ENCODE data around the gene SPARC. TPM values are rescaled to one million over a fixed set of nuclear protein-coding genes. Genes with fewer than 3 reads are reported as not detected.

The SPARC gene
- total RNA-seq, 1 donor from 2014 or later = 1,214 TPM

DNA sequence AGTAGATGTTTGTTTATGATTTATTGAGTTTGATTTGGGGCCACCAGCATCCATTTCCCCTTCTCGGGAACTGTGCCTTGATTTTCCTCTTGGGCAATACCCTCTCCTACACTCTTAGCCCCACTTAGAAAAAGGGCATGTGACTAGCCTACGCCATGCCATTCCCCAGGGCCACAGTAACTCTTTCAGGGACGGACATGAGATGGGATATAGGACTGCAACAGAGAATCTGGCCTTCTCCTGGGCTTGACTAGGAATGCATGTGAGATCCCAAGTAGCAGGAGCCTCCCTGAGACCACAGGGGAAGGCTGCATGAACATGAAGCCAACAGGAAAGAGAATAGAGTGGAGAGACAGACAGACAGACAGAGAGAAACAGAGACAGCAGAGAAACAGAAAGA, 30.7 kb upstream of the SPARC start:
- Mint-ChIP-seq H3K36me3 (ENCODE audit: low read depth, unreplicated experiment) (no peaks in the 10 kb centered on the region), H3K9me3 (ENCODE audit: unreplicated experiment) (no peaks in the 10 kb centered on the region), H3K27ac (ENCODE audit: unreplicated experiment) (no peak overlapping the region), H3K4me1 (ENCODE audit: unreplicated experiment) (no peaks in the 10 kb centered on the region), H3K4me3 (ENCODE audit: unreplicated experiment) (no peak overlapping the region), H3K27me3 (ENCODE audit: unreplicated experiment) (peaks cover 5% of the 10 kb centered on the region)
- TF ChIP-seq CTCF (IDR thresholded peaks at IDR 0.05; ENCODE audit: unreplicated experiment) = no peak
- no peak for DNase-seq (ENCODE audit: low spot score)

GRCh38 chr5:151709109-151709735, 22.5 kb upstream of the SPARC start:
- peaks cover 8% of the 10 kb centered on the region for H3K4me1 Mint-ChIP-seq (ENCODE audit: unreplicated experiment)
- H3K36me3 Mint-ChIP-seq (ENCODE audit: low read depth, unreplicated experiment) = no peaks in the 10 kb centered on the region
- H3K4me3 Mint-ChIP-seq (ENCODE audit: unreplicated experiment) = no peak overlapping the region
- no peak overlapping the region for H3K27ac Mint-ChIP-seq (ENCODE audit: unreplicated experiment)
- no peaks in the 10 kb centered on the region for H3K9me3 Mint-ChIP-seq (ENCODE audit: unreplicated experiment)
- H3K27me3 Mint-ChIP-seq (ENCODE audit: unreplicated experiment) = peaks cover 4% of the 10 kb centered on the region
- DNase-seq (ENCODE audit: low spot score) = no peak
- no peak for TF ChIP-seq CTCF (IDR thresholded peaks at IDR 0.05; ENCODE audit: unreplicated experiment)

- TF ChIP-seq CTCF (IDR thresholded peaks at IDR 0.05; ENCODE audit: unreplicated experiment) = no peak
- no peak overlapping the region for H3K27ac Mint-ChIP-seq (ENCODE audit: unreplicated experiment)
Observed at GRCh38 chr5:151708126-151708525, 21.4 kb upstream of the SPARC start.

DNA sequence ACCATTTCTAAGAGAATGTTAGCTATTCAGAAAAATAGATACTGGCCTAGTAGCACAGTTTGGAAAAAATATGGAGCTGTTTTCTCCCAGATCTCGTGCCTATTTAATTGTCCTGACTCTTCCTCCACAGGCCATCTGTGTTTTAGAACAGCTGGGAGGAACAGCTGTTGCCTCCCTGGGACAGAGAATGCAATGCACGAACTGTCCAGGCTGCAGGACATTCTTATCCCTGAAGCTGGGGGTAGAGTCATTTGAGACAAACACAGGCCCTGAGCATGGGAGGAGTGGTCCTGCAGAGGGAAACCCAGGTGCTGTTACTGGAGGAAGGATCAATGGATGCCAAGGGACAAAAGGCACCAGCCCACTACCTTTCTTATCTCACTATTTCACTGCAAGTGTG, 20.9 kb upstream of the SPARC start:
- no peak overlapping the region for H3K27ac Mint-ChIP-seq (ENCODE audit: unreplicated experiment)

More at GRCh38 chr5:151708126-151708525, 21.4 kb upstream of the SPARC start:
- peaks cover 8% of the 10 kb centered on the region for H3K4me1 Mint-ChIP-seq (ENCODE audit: unreplicated experiment)
- H3K27me3 Mint-ChIP-seq (ENCODE audit: unreplicated experiment) = peaks cover 4% of the 10 kb centered on the region
- no peak for DNase-seq (ENCODE audit: low spot score)
- H3K9me3 Mint-ChIP-seq (ENCODE audit: unreplicated experiment) = no peaks in the 10 kb centered on the region
- H3K4me3 Mint-ChIP-seq (ENCODE audit: unreplicated experiment) = no peak overlapping the region
- H3K36me3 Mint-ChIP-seq (ENCODE audit: low read depth, unreplicated experiment) = no peaks in the 10 kb centered on the region

More for the DNA sequence above, 20.9 kb upstream of the SPARC start:
- no peaks in the 10 kb centered on the region for H3K9me3 Mint-ChIP-seq (ENCODE audit: unreplicated experiment)
- H3K4me1 Mint-ChIP-seq (ENCODE audit: unreplicated experiment) = peaks cover 8% of the 10 kb centered on the region
- H3K27me3 Mint-ChIP-seq (ENCODE audit: unreplicated experiment) = peaks cover 4% of the 10 kb centered on the region
- H3K4me3 Mint-ChIP-seq (ENCODE audit: unreplicated experiment) = no peak overlapping the region
- no peak for DNase-seq (ENCODE audit: low spot score)
- no peaks in the 10 kb centered on the region for H3K36me3 Mint-ChIP-seq (ENCODE audit: low read depth, unreplicated experiment)
- TF ChIP-seq CTCF (IDR thresholded peaks at IDR 0.05; ENCODE audit: unreplicated experiment) = no peak
